Measurements from ENCODE around the gene ANKRD10.
"Not testable (repeated sequence)": the region's sequence is repeated elsewhere in the genome, so short reads cannot be mapped to it uniquely, and the experiment has no call there.

The ANKRD10 gene

GRCh38 chr13:110957931-110958330 is 43.1 kb upstream of the ANKRD10 start:
- Histone ChIP-seq H3K4me3 (ENCODE audit: low read depth, low read length) (no peak overlapping the region), H3K27ac (no peak overlapping the region), H3K9me3 (ENCODE audit: severe bottlenecking) (peaks cover 47% of the 10 kb centered on the region), H3K36me3 (no peaks in the 10 kb centered on the region), H3K27me3 (ENCODE audit: insufficient read depth, low read depth, severe bottlenecking) (peaks cover 76% of the 10 kb centered on the region)
- DNase-seq: no peak
- TF ChIP-seq CTCF (IDR thresholded peaks at IDR 0.05; ENCODE audit: low read depth, low read length): no peak

GRCh38 chr13:110957181-110957884 is 42.5 kb upstream of the ANKRD10 start:
- peaks cover 50% of the 10 kb centered on the region for H3K9me3 ChIP-seq (ENCODE audit: severe bottlenecking)
- peaks cover 77% of the 10 kb centered on the region for H3K27me3 ChIP-seq (ENCODE audit: insufficient read depth, low read depth, severe bottlenecking)
- H3K27ac ChIP-seq: no peak overlapping the region
- H3K4me3 ChIP-seq (ENCODE audit: low read depth, low read length): no peak overlapping the region
- 0 out of 2 replicates have a peak, but pooled peaks have one; percentile 26 for TF ChIP-seq CTCF (IDR thresholded peaks at IDR 0.05; ENCODE audit: low read depth, low read length)
- no peaks in the 10 kb centered on the region for H3K36me3 ChIP-seq
- no peak for DNase-seq

GRCh38 chr13:110956216-110956615 is 41.3 kb upstream of the ANKRD10 start:
- Histone ChIP-seq H3K27me3 (ENCODE audit: insufficient read depth, low read depth, severe bottlenecking) (peaks cover 74% of the 10 kb centered on the region), H3K9me3 (ENCODE audit: severe bottlenecking) (peaks cover 39% of the 10 kb centered on the region)
- H3K27ac ChIP-seq; DNase-seq; H3K4me3 ChIP-seq (ENCODE audit: low read depth, low read length); H3K36me3 ChIP-seq: not testable (repeated sequence)

GRCh38 chr13:110955608-110956007 is 40.7 kb upstream of the ANKRD10 start:
- H3K4me3 ChIP-seq (ENCODE audit: low read depth, low read length); H3K27ac ChIP-seq; DNase-seq; H3K36me3 ChIP-seq: not testable (repeated sequence)
- peaks cover 74% of the 10 kb centered on the region for H3K27me3 ChIP-seq (ENCODE audit: insufficient read depth, low read depth, severe bottlenecking)
- peaks cover 36% of the 10 kb centered on the region for H3K9me3 ChIP-seq (ENCODE audit: severe bottlenecking)

GRCh38 chr13:110955072-110955503 is 40.2 kb upstream of the ANKRD10 start:
- Histone ChIP-seq H3K27me3 (ENCODE audit: insufficient read depth, low read depth, severe bottlenecking) (peaks cover 74% of the 10 kb centered on the region), H3K9me3 (ENCODE audit: severe bottlenecking) (peaks cover 32% of the 10 kb centered on the region)
- H3K36me3 ChIP-seq; DNase-seq; H3K4me3 ChIP-seq (ENCODE audit: low read depth, low read length); H3K27ac ChIP-seq: not testable (repeated sequence)

GRCh38 chr13:110954533-110954920 is 39.7 kb upstream of the ANKRD10 start:
- H3K27me3 ChIP-seq (ENCODE audit: insufficient read depth, low read depth, severe bottlenecking): peaks cover 74% of the 10 kb centered on the region
- peaks cover 29% of the 10 kb centered on the region for H3K9me3 ChIP-seq (ENCODE audit: severe bottlenecking)
- H3K36me3 ChIP-seq; DNase-seq; H3K4me3 ChIP-seq (ENCODE audit: low read depth, low read length); H3K27ac ChIP-seq: not testable (repeated sequence)

- DNase-seq: no peak
- TF ChIP-seq CTCF (IDR thresholded peaks at IDR 0.05; ENCODE audit: low read depth, low read length): no peak
- Histone ChIP-seq H3K9me3 (ENCODE audit: severe bottlenecking) (peaks cover 28% of the 10 kb centered on the region), H3K27ac (no peak overlapping the region), H3K4me3 (ENCODE audit: low read depth, low read length) (no peak overlapping the region), H3K36me3 (no peaks in the 10 kb centered on the region), H3K27me3 (ENCODE audit: insufficient read depth, low read depth, severe bottlenecking) (peaks cover 74% of the 10 kb centered on the region)
Observed at GRCh38 chr13:110953833-110954532, 39.1 kb upstream of the ANKRD10 start.
